Epidermal melanocyte (primary cell): ENCODE data around the gene KRTAP5-8.
"Not testable (repeated sequence)": the region's sequence is repeated elsewhere in the genome, so short reads cannot be mapped to it uniquely, and the experiment has no call there.

Experiments
- DNase-seq: peaks from one replicate; pipeline ENCODE4 v3.0.0; 2011; ENCODE audit warnings: low spot score; ENCODE audit not compliant: insufficient read length

The KRTAP5-8 gene

GRCh38 chr11:71542879-71543777 is 5.3 kb downstream of the KRTAP5-8 start:
- no peak for DNase-seq

GRCh38 chr11:71543866-71544265 is 6.0 kb downstream of the KRTAP5-8 start:
- no peak for DNase-seq

- DNase-seq: no peak
These were observed 6.8 kb downstream of the KRTAP5-8 start for GRCh38 chr11:71544525-71545214.

GRCh38 chr11:71545405-71545966 is 7.7 kb downstream of the KRTAP5-8 start:
- DNase-seq: no peak

GRCh38 chr11:71548120-71548519 is 10.3 kb downstream of the KRTAP5-8 start, which contains the start of gene KRTAP5-9:
TSS of gene KRTAP5-9 (plus strand) at chr11:71548420. CDS start at chr11:71548658, 238 bp downstream.
- DNase-seq: no peak

GRCh38 chr11:71548716-71549151 is 10.9 kb downstream of the KRTAP5-8 start:
- no peak for DNase-seq

- DNase-seq: no peak
These were observed 13.9 kb downstream of the KRTAP5-8 start for GRCh38 chr11:71551711-71552110.

GRCh38 chr11:71554996-71555395 is 17.2 kb downstream of the KRTAP5-8 start:
- DNase-seq: no peak

- DNase-seq: no peak
These were observed 17.7 kb downstream of the KRTAP5-8 start for GRCh38 chr11:71555508-71555907.

- no peak for DNase-seq
These were observed 18.2 kb downstream of the KRTAP5-8 start for GRCh38 chr11:71556018-71556417.

- DNase-seq: no peak
These were observed 19.4 kb downstream of the KRTAP5-8 start for GRCh38 chr11:71557257-71557656.

- DNase-seq: no peak
These were observed 21.2 kb downstream of the KRTAP5-8 start for GRCh38 chr11:71558996-71559395.

GRCh38 chr11:71562120-71562519 is 24.3 kb downstream of the KRTAP5-8 start:
- no peak for DNase-seq

- DNase-seq: no peak
These were observed 25.6 kb downstream of the KRTAP5-8 start for GRCh38 chr11:71563406-71563805.

- no peak for DNase-seq
These were observed 26.6 kb downstream of the KRTAP5-8 start for GRCh38 chr11:71564430-71564829.

GRCh38 chr11:71565263-71565662 is 27.4 kb downstream of the KRTAP5-8 start, which contains the start of gene KRTAP5-10:
TSS of gene KRTAP5-10 (plus strand) at chr11:71565563. CDS start at chr11:71565588, 25 bp downstream.
- DNase-seq: no peak

- DNase-seq: no peak
These were observed 28.3 kb downstream of the KRTAP5-8 start for GRCh38 chr11:71566081-71566620.

GRCh38 chr11:71566626-71567599 is 29.1 kb downstream of the KRTAP5-8 start:
- not testable (repeated sequence) for DNase-seq

- DNase-seq: not testable (repeated sequence)
These were observed 29.8 kb downstream of the KRTAP5-8 start for GRCh38 chr11:71567633-71568032.

GRCh38 chr11:71568704-71569349 is 31.0 kb downstream of the KRTAP5-8 start:
- no peak for DNase-seq
